Stimulated activated CD8-positive, alpha-beta memory T cell treated with anti-CD3 and anti-CD28 coated beads, Interleukin-4, amount 100 ng/mL, for 48 hours (primary cell): ENCODE measurements around the gene ATP10B.
"Not testable (repeated sequence)": the region's sequence is repeated elsewhere in the genome, so short reads cannot be mapped to it uniquely, and the experiment has no call there.

Source experiments
- DNase-seq: peaks from one replicate; pipeline ENCODE4 v3.0.0-alpha.2; 2020

The ATP10B gene

DNA sequence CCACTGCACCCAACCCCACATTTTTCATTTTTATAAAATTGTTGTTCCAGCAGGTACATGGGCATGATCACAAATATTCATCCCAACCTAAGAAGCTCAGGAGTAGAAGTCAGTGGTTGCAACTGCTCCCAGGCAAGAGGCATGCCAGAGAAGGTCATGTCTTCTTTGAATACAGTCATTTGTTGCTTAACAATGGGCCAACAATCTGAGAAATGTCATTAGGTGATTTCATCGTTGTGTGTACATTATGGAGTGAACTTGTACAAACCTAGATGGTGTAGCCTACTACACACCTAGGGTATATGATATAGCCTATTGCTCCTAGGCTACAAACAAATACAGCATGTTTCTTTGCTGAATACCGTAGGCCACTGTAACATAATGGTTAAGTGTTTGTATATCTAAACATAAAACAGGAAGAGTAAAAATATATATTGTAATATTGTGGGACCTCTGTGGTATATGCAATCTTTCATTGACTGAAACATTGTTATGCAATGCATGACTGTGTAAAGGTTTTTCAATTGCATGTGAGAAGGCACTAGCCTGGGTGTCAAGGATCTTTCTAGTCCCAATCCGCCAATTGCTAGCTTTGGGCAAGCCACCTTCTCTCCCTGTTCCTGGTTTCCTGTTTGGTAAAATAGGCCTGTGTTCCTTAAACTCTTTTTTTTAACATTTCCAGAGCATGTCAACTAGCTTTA lies 27.6 kb downstream of the ATP10B start:
- DNase-seq: no peak

DNA sequence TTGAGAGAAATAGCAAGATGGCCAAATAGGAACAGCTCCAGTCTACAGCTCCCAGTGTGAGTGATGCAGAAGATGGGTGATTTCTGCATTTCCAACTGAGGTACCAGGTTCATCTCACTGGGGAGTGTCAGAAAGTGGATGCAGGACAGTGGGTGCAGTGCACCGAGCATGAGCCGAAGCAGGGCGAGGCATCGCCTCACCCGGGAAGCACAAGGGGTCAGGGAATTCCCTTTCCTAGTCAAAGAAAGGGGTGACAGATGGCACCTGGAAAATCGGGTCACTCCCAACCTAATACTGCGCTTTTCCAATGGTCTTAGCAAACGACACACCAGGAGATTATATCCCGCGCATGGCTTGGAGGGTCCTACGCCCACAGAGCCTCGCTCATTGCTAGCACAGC lies 39.0 kb downstream of the ATP10B start:
- DNase-seq: not testable (repeated sequence)

DNA sequence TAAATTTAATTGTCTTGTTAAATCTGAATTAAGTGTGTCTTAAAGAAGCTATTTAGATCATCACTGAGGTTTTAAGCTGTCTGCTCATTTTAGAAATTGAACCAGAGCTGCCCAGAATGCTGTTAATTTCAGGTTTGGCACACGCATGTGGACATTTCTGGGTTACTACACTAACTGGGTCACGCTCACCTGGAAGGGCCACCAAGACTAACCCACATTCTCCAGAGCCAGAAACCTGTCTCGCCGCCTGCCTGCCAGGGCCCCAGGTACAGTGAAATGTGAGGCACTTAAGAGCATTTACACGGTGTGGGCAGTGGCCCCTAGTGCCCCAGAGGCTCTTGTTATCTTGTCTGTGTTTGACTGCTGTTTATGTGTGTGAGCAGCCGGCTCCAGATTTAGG lies 46.6 kb downstream of the ATP10B start:
- no peak for DNase-seq

DNA sequence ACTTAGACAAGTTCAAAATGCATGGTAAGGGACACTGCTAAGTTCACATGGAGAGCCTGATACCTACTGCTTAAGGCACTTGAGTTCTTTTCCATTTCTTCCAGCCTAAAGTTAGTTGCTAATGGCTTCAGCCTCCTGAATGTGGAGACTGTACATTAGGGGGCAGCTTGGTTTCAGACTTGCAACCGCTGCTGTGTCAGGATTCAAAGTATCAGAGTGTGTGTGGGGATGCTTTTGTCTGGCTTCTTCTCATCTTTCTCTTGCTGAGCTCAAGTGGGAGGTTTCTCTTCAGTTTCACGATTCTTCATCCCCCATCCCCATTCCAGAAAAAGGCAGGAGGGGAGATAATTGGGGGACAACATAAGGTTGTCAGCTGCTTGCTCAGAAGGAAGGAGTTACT lies 49.4 kb downstream of the ATP10B start:
- no peak for DNase-seq

DNA sequence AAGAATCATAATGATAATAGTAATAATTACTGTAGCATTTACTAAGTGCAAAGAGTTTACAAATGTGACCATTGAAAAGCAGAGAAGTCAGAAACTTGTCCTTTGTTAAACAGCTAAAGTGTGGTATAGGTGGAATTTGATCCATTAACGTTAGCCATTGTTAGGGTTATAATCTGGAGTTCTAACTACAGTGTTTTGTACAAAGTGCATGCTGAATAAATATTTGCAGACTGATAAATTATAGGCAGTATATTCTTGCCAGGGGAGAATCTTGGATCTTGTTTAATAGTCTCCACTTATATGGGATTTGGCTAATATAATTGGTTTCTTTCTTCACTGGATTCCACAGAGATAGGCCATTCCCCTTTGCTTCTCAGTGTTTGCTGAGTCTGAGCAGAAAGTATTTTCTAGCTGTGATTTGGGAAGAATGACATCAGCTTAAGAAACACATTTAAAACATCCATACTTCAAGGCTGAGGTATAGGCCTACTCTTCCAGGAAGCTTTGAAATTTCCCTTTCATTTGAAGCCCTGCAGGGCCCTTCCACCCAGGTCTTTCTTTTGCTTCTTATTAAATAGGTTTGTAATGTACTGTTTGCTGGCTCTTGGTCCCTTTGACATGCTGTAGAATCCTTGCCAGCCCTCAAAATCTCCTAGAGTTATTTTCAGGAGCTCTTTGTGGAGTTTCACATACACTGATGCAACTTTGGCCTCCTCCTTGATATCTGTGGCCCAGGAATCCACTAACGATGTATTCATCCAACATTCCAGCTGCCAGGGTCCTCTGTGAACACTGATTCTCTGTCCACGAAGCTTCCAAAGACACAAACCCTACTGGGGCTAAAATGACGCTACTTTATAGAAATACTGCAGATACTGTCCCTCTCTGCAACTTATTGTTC lies 51.4 kb downstream of the ATP10B start:
- DNase-seq: no peak

DNA sequence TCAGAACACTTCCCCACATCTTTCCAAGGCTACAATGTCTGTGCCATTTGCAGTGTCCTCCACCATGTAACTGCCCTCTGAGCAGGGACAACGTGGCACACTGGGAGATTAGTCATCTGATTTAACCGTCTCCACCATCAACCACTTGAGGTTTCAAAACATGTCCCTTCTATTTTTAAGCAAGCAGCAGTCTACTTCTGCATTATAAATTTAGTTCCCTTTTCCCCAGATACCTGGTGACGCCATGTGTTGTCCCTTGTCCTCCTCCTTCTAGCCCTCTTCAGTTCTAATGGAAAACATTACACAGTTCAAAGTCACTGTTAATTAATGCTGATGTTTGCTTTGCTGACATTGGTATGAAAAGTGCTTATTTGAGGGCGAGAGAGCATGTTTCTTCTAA lies 52.8 kb downstream of the ATP10B start:
- DNase-seq: no peak

DNA sequence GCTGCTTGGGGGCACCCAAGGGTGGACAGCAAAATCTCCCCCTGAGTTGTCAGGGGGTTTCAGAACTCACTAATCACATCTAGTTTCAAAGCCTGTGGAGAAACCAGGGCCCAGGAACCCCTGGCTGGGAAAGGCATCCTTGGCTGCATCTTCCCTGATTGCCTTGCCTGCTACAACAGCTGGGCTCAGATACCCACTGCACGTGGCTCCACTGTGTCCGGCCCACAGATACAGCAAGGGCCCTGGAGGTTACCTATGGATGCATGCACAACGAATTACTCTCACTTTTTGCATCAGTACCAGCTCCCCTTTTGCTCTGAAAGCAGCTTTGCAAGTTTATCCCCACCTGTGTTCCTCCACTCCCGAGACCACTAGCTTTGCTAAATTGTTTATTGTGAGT lies 55.0 kb downstream of the ATP10B start:
- DNase-seq: no peak

DNA sequence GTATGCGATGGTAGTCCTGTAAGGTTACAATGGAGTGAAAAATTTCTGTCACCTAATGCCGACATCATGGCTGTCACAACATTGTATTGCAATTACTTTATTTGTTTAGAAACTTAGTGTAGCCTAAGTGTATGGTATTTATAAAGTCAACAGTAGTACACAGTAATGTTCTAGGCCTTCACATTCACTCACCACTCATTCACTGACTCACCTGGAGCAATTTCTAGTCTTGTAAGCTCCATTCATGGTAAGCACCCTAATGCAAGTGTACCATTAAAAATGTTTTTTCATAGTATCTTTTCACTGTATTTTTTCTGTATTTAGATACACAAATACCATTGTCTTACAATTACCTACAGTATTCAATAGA lies 58.5 kb downstream of the ATP10B start:
- no peak for DNase-seq

DNA sequence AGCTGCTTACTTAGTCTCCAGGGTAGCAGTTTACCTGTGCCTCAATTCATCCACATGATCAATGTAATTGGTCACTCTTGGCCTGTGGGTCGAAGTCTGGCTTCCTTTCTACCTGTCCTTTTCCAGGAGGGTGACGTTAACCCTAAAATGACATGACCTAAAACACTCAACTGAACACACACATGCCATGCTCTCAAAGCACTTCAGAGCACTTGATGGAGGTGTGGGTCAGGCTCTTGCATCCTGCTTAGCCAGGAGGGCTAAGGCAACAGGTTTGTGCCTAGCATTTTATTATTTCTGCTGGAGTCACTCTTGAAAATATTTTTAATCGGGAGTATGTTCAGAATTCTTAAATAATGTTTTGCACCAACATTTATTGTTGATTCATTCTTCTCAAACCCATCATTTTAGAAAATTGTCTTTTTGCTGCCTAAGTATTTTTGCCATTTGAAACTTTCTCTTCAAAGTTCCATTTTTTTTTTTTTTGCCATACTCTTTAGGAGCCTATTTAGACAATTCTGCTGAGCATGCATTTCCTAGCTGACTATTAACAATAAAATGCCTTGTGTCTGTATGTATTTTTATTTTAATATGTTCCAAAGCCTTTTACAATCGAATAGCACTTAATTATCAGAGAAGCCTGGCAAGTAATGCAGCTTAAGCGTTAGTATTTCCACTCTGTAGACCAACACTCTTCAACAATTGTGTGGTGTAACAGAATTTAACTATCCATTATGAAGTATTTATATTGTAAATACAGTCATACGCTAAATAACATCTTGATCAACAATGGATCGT lies 59.1 kb downstream of the ATP10B start:
- no peak for DNase-seq

DNA sequence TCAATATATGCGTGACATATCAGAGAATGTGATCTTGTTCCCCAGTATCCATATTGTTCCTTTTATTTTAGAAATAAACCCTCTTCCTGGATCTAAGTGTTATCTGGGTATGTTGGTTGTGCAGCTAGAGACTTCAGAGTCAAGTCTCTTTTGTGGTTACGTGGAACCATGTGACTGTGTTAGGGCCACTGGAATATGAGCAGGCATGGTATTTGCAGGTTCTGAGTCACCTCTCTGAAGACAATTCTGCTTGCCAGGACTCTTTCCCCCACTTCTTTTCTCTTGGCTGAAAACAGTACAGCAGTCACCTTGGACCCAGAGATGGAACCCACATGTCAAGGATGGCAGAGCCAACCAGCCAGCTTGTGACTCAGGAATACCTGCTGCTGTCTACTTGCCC lies 59.7 kb downstream of the ATP10B start:
- no peak for DNase-seq

DNA sequence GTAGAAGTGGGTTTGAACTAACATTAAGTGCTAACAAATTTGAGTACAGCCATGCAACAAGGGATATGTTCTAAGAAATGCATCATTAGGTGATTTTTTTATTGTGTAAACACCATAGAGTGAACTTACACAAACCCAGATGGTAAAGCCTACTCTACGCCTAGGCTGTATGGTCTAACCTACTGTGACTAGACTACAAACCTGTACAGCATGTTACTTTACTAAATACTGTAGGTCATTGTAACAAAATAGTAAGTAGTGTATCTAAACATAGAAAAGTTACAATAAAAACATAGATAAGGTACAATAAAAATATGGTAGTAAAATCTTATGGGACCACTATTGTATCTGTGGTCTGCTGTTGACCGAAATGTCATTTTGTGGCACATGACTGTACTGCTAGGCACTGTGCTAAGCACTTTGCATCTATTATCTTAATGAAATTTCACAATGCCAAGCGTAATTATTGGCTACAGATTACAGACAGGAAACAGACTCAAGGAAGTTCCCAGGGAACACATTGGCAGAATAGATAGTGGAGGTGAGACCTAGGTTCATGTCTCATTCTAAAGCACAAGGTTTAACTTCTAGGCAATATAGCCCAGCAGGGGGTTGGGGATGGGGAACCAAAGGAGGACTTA lies 62.7 kb downstream of the ATP10B start:
- DNase-seq: no peak

DNA sequence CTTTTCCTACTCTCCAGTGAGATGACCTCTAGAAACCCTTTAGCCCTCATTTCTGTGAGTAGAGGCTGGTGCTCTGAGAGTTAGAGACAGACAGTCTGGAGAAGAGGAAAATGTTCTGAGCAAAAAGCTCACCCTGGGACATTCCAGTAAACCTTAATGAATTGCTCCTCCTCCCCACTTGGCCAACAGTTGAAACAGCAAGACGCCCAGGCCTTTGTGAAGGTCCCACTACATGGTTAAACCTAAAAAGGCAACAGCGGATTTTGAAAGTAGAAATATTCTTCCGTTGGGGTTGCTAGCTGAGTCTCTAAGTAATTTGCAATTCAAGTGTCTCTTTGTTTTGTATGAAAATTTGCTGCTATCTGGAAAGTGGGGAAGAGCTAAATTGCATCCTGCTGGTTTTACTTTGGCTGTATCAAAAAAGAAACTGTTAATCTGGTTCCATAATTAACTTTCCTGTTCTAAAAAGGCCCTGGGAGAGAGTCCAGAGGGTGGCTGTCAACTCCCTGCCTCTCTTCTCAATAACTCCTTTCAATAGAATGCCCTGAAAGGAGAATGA lies 63.8 kb downstream of the ATP10B start:
- no peak for DNase-seq

DNA sequence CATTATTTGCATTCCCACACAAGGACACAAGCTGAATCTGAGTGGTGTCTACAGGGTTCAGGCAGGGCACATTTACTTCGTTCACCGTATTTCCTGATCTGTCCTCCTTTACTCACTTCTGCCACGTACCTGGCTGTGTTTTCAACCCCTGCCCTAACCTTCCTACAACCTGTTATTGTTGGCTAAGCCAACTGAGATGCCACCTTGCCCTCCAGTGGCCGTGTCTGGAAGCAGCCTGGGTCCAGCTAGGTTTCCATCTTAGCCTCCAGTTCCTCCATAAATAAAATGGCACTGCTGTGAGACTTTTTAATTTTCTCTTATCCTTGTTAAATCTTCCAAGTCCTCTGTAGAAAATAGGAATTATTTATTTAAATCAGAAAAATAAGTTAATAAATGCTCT lies 64.8 kb downstream of the ATP10B start:
- DNase-seq: peak; percentile 24

DNA sequence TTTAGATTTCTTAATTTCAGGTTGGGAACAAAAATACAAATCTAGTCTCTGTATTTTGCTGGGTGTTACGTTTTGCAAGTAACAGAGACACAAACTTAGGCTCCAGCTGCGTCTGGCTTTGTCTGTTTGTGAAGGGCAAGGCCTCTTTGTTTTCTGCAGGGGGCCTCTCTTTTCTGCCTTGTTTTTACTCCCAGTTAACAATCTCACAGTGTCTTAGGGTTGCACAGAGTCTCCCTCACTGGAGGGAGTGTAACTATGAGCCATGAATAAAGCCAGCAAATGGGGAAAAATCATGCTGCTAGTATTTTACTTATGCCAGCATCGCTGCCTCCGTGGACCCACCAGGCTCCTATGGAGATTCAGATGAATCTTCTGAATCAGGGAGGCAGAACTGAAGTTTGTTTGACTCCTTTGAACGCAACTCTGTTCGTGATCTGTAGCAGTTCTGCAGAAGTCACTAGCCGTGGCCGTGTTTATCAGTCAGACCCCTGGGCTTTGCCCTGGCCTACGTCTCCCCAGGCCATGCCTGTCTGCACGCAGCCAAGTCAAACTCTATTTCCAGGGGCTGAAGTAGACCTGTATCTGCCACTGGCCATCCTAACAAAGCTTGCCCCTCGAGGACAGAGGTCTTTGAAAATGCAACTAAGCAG lies 77.2 kb downstream of the ATP10B start:
- DNase-seq: no peak

DNA sequence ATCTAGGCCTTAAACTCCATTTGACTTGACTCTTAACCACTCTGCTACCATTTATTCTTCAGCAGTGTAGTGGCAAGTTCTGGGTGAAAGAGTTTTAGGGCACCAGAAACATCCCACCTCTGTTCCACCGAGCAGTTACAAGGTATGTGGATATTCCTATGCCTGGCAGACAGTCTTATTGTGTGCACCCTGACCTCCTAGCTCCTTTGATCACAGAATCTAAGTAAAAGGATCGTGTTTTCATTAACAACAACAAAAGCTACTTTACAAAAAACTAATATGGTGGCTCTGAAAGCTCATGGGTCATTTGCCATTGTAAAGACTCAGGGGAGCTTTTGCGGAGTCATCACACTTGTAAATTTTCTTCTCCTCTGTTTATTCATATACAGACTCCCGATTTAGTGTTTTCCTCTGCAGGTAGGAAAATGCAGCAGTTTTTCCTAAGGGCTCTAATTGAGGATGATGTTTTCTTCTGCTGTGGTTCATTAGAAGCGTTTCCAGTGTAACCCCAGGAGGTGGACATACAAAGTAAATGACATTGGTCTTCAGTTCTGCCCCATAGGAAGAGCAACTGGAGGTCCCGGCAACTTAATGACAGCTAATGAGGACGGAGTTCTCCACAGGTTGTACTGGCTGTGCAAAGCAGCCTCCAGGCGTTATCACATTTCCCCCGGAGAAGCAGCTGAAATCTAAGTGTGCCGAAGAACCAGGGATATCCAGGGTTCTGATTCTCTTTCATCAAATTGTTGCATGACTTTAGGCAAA lies 78.2 kb downstream of the ATP10B start:
- DNase-seq: no peak

DNA sequence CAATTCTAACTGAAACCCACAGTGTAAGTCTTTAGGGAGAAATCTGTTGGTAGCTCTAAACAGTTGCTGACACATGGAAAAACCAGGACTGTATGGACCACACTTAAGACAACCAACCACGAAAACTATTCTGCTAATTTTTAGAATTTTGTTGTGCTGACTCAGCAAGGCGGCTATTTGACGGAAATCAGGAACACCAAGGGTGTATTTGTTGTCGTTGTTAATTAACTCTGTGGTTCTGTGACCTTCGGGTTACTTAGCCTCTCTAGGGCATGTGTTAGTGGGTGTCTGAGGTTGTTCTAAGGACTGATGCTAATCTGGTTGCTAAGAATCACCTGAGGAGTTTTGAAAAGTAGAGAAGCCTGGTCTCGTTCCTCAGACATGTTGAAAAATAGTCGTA lies 79.2 kb downstream of the ATP10B start:
- DNase-seq: no peak

DNA sequence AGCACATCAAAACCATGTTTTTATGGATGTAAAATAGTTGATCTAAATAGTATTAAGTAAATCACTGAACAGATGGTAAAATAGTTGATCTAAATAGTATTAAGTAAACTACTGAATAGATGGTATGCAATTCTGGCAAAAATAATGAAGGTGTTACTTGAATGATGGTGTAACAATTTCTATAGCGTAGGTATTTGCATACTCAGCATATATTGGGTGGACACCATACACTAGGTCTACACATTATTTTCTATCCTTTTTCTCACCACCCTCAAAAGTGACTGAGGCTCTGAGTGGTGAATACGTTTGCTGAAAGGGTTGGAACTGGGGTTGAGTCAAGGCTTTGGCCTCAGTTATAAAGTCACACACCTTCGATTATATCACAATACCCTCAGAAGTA lies 81.3 kb downstream of the ATP10B start:
- no peak for DNase-seq

DNA sequence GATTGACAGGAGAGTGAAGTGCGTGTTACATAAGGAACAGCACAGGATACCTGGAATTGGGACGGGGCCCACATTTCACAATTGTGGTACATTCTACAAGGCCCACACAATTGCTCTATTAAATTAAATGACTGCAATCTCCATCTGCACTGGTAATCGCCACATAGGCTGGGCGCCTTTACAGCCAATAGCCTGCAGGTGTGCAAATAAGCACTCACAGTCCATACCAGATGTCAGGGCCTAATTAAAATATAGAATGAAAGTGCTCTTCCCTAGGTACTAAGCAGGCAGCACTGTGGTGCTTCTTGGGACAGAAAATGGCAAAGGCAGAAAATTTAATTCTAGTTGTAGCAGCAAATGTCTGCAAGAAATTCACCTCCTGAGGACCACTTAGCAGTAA lies 82.7 kb downstream of the ATP10B start:
- DNase-seq: no peak

DNA sequence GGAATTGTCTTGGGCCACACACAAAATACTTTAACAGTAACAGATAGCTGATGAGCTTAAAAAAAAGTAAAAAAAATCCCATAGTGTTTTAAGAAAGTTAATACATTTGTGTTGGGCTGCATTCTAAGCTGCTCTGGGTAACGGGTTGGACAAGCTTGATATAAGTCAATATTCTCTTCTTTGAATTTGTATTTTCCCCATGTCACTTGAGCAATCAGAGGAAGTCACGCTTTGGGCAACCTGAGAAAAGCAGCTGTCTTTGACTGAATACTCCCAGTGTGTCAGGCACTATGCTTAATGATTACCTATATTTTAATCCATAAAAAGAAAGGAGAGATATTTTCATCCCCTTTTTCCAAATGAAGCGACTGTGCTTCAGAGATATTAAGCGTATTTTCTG lies 84.9 kb downstream of the ATP10B start:
- DNase-seq: no peak

DNA sequence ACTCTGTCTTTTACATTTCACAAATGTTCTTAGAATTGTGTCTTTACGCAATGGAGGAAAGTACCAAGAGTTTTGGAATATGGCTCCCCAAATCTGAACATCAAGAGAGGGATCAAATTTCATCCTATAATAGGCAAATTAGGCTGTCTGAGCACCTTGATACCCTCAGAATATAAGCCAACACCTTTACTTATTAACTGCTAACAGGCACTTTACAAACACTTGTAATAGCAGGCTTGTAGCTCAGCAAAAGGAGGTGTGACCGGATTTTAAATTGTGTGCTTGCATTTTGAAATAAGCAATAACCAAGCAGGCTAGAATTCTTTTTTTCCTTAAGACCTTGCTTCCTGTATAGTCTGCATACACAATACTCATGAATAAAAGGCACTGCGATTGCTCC lies 92.0 kb downstream of the ATP10B start:
- no peak for DNase-seq

DNA sequence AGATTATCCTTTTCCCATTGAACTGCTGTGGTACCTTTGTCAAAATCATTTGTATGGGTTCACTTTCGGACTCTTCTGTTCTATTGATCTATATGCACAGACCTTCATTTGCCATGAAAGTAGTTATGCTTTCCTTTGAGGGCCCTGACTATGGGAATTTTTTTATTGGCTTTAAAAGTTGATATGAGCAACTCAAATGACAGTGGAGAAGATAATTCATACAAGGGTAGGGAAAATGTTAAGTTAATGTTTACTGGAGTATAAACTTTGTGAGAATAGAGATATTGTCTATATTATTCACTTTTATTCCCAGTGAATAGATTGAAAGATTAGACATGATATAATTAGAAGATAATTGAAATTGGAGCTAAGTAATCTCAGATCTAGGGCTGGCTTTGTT lies 94.8 kb downstream of the ATP10B start:
- no peak for DNase-seq
